ENCODE data around the gene IQGAP3. TPM values are rescaled to one million over a fixed set of nuclear protein-coding genes. Genes with fewer than 3 reads are reported as not detected.
A peak's percentile ranks its signal among the peaks of the same experiment; 100 is the strongest.

IQGAP3 gene
- total RNA-seq, 3 donors from 2014 or later: 3.4 to 15.5 (median 5.7) TPM

- Histone ChIP-seq H3K4me3 (no peak overlapping the region), H3K4me1 (ENCODE audit: low read depth) (no peaks in the 10 kb centered on the region), H3K36me3 (ENCODE audit: low read depth) (no peaks in the 10 kb centered on the region), H3K9me3 (no peaks in the 10 kb centered on the region)
- intact Hi-C loops (cut with DNase I, micrococcal nuclease): no loop called here
- DNase-seq (no peak), ATAC-seq (no peak)
- TF ChIP-seq CTCF (IDR thresholded peaks at IDR 0.05): no peak
Observed at GRCh38 chr1:156528875-156529425, 43.4 kb downstream of the IQGAP3 start.

GRCh38 chr1:156528231-156528630, 44.1 kb downstream of the IQGAP3 start:
- intact Hi-C loops (cut with DNase I, micrococcal nuclease): no loop called here
- Histone ChIP-seq H3K4me1 (ENCODE audit: low read depth) (no peaks in the 10 kb centered on the region), H3K4me3 (no peak overlapping the region), H3K36me3 (ENCODE audit: low read depth) (no peaks in the 10 kb centered on the region), H3K9me3 (no peaks in the 10 kb centered on the region)
- no peak for TF ChIP-seq CTCF (IDR thresholded peaks at IDR 0.05)
- DNase-seq (no peak), ATAC-seq (no peak)

GRCh38 chr1:156527584-156527983, 44.8 kb downstream of the IQGAP3 start:
- Histone ChIP-seq H3K9me3 (no peaks in the 10 kb centered on the region), H3K36me3 (ENCODE audit: low read depth) (no peaks in the 10 kb centered on the region), H3K4me1 (ENCODE audit: low read depth) (no peaks in the 10 kb centered on the region), H3K4me3 (no peak overlapping the region)
- no peak for TF ChIP-seq CTCF (IDR thresholded peaks at IDR 0.05)
- intact Hi-C loops (cut with DNase I, micrococcal nuclease): no loop called here
- ATAC-seq: no peak
- no peak for DNase-seq

GRCh38 chr1:156525856-156526489, 46.4 kb downstream of the IQGAP3 start:
- intact Hi-C loops (cut with DNase I, micrococcal nuclease): no loop called here
- H3K36me3 ChIP-seq (ENCODE audit: low read depth): no peaks in the 10 kb centered on the region
- H3K4me3 ChIP-seq: no peak overlapping the region
- ATAC-seq (peak; percentile 64), DNase-seq (no peak)
- no peak for TF ChIP-seq CTCF (IDR thresholded peaks at IDR 0.05)
- no peaks in the 10 kb centered on the region for H3K4me1 ChIP-seq (ENCODE audit: low read depth)
- no peaks in the 10 kb centered on the region for H3K9me3 ChIP-seq

GRCh38 chr1:156525071-156525501, 47.3 kb downstream of the IQGAP3 start:
- ATAC-seq: peak; percentile 41

More at GRCh38 chr1:156525071-156525501, 47.3 kb downstream of the IQGAP3 start:
- no peaks in the 10 kb centered on the region for H3K36me3 ChIP-seq (ENCODE audit: low read depth)
- intact Hi-C loops (cut with DNase I, micrococcal nuclease): no loop called here
- no peak for TF ChIP-seq CTCF (IDR thresholded peaks at IDR 0.05)
- H3K4me1 ChIP-seq (ENCODE audit: low read depth): no peaks in the 10 kb centered on the region
- no peak overlapping the region for H3K4me3 ChIP-seq
- no peak for DNase-seq
- H3K9me3 ChIP-seq: no peaks in the 10 kb centered on the region

Data from mucosa of descending colon (tissue), 3 donors.